ENCODE data around the gene MAML2. TPM values are rescaled to one million over a fixed set of nuclear protein-coding genes. Genes with fewer than 3 reads are reported as not detected.

MAML2 gene
- total RNA-seq, 1 experiment from 2014 or later: 2.1 TPM

DNA sequence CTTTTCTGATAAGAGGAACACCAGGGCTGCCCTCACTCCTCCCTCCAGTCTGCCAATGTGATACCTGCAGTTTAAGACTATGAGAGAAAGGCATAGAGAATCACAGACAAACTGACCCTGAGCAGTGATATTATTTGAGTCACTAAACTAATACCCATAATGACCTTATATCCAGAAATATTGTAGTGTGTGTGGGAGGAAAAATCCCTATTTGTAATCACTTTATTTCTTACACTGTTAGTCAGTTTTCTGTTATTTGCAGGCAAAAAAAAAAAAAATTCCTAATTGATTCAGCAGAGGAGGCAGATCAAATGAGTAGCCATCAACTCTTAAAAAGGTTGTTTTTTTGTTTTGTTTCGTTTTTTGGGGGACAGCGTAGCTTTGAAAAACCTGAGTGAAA, 82.5 kb downstream of the MAML2 start:
- in situ Hi-C loops (cut with HindIII; ENCODE audit: low pct_unique_long_range_greater_than_20kb, low sequenced_read_pairs): no loop called here
- no peak for DNase-seq (ENCODE audit: low read depth)

- in situ Hi-C loops (cut with HindIII; ENCODE audit: low pct_unique_long_range_greater_than_20kb, low sequenced_read_pairs): no loop called here
- no peak for DNase-seq (ENCODE audit: low read depth)
Measured at GRCh38 chr11:96260067-96260511, 82.9 kb downstream of the MAML2 start.

- in situ Hi-C loops (cut with HindIII; ENCODE audit: low pct_unique_long_range_greater_than_20kb, low sequenced_read_pairs): no loop called here
Measured at GRCh38 chr11:96259134-96259830, 83.7 kb downstream of the MAML2 start.

GRCh38 chr11:96257972-96258934, 84.7 kb downstream of the MAML2 start:
- in situ Hi-C loops (cut with HindIII; ENCODE audit: low pct_unique_long_range_greater_than_20kb, low sequenced_read_pairs): no loop called here
- DNase-seq (ENCODE audit: low read depth): no peak

More at GRCh38 chr11:96259134-96259830, 83.7 kb downstream of the MAML2 start:
- peak; percentile 68 for DNase-seq (ENCODE audit: low read depth)

DNA sequence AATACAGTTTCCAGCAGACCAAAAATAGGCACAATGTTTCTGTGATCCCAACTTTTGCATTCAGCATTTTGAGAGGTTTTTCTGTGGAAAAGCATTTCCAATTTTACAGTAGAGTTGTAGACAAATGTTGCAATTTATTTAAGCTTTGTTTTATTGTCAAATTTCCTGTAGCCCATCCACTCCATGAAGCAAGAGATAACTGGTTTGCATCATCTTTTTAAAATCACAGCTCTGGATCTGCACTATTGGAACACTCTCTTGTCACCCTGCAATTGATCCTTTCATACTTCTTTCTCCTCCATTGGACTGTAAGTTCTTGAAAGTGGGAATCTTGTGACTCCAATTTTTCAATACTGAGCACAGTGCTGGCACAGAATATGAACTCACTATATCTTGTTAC, 86.0 kb downstream of the MAML2 start:
- in situ Hi-C loops (cut with HindIII; ENCODE audit: low pct_unique_long_range_greater_than_20kb, low sequenced_read_pairs): no loop called here

GRCh38 chr11:96256215-96257011, 86.6 kb downstream of the MAML2 start:
- no peak for DNase-seq (ENCODE audit: low read depth)
- in situ Hi-C loops (cut with HindIII; ENCODE audit: low pct_unique_long_range_greater_than_20kb, low sequenced_read_pairs): no loop called here

More for the DNA sequence above, 86.0 kb downstream of the MAML2 start:
- no peak for DNase-seq (ENCODE audit: low read depth)

DNA sequence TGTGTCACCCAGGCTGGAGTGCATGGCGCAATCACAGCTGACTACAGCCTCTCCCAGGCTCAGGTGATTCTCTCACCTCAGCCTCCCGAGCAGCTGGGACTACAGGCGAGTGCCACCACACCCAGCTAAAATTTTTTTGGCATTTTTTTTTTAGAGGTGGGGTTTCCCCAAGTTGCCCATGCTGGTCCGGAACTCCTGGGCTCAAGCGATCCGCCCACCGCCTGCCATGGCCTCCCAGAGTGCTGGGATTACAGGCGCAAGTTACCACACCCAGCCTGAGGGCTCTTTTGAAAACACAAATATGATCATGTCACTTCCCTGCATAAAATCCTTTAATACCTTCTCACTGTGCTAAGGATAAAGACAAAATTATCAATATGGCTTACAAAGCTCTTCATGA, 88.1 kb downstream of the MAML2 start:
- DNase-seq (ENCODE audit: low read depth): no peak
- in situ Hi-C loops (cut with HindIII; ENCODE audit: low pct_unique_long_range_greater_than_20kb, low sequenced_read_pairs): no loop called here

- DNase-seq (ENCODE audit: low read depth): no peak
Measured at GRCh38 chr11:96254087-96254486, 88.9 kb downstream of the MAML2 start.

DNA sequence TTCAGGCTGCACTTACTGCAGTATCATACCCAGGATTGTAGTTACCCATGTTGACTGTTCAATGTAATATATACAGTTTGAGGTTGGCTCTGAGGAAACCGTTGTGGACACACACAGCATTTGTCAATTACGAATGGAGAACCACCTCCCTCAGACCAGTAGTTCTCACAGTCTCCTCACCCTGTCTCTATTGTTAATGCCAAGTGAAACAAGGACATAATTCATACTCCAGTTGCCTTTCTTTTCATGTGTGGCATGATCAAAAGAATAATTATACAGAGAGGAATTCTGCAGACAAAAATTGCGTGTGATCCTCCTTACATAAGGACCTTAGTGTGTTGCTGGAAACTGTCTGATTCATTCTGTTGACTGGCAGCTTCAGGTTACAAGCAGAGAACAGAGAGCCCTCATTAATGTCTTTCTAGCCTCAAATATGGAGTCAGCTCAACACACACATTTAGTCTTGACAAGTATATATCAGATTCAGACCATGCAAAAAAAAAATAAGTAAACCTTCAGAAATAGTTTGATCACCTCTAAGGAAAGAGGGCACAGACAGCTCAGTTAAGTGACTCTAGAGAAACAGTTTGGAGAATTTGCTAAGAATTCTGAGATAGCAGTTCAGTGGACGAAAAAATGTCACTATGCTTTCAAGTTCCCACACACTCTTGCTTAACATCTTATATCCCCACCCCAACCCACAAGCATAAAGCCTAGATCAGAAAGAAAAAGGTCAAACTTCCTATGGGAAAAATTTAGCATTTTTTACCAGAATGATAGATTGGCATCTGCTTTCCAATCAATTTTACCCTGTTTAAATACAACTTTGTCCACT, 96.1 kb downstream of the MAML2 start:
- in situ Hi-C loops (cut with HindIII; ENCODE audit: low pct_unique_long_range_greater_than_20kb, low sequenced_read_pairs): no loop called here
- peak; percentile 28 for DNase-seq (ENCODE audit: low read depth)

More at GRCh38 chr11:96254087-96254486, 88.9 kb downstream of the MAML2 start:
- in situ Hi-C loops (cut with HindIII; ENCODE audit: low pct_unique_long_range_greater_than_20kb, low sequenced_read_pairs): no loop called here

GRCh38 chr11:96242971-96243647, 99.9 kb downstream of the MAML2 start:
- peak; percentile 94 for DNase-seq (ENCODE audit: low read depth)
- in situ Hi-C loops (cut with HindIII; ENCODE audit: low pct_unique_long_range_greater_than_20kb, low sequenced_read_pairs): no loop called here

GRCh38 chr11:96242191-96242847, 100.7 kb downstream of the MAML2 start:
- DNase-seq (ENCODE audit: low read depth): no peak
- in situ Hi-C loops (cut with HindIII; ENCODE audit: low pct_unique_long_range_greater_than_20kb, low sequenced_read_pairs): no loop called here

DNA sequence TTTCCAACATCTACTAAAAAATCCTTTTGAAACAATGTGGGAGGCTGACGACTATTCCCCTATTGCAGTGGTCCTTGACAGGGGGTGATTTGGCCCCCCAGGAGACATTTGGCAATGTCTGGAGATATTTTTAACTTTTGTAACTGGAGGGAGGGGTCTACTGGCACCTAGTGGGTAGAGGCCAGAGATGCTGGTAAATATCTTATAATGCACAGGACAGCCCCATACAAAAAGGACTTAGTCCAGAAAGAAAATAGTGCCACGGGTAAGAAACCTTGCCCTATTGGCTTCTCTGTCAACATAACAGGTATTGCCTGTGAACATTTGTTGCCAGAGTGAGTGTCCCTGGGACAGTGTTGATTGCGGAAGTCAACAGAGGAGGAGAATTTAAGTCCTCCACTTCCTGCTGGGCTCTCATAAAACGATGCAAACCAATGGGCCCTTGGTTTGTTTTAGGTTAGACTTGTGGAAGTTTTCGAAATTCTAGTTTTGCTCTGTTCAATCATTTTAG, 101.6 kb downstream of the MAML2 start:
- DNase-seq (ENCODE audit: low read depth): no peak
- in situ Hi-C loops (cut with HindIII; ENCODE audit: low pct_unique_long_range_greater_than_20kb, low sequenced_read_pairs): no loop called here

DNA sequence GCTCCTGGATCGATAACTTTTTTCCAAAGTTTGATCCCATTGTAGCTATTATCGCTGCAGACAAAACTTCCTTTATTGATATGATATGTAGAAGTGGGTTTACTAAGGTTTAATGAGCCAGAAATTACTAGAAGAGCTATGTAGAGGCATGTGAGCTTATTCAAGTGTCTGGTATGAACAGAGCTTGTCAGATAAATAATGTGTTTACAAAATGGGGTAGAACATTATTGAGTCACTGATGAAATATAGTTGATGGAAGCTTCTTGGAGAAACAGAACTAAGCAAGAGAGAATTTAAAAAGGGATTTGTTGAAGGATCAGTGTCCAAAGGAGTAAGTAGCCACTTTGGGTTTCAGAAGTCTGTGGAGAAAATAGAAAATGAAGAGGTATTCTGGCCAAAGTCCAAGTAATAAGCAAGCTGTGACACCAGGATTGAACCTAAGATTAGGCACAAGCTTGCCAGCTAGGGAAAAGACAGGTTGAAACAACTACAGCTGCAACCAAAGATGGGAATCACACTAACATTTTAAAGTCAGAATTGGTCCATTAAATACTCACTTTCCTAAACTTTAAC, 104.3 kb downstream of the MAML2 start:
- in situ Hi-C loops (cut with HindIII; ENCODE audit: low pct_unique_long_range_greater_than_20kb, low sequenced_read_pairs): no loop called here
- DNase-seq (ENCODE audit: low read depth): no peak

- no peak for DNase-seq (ENCODE audit: low read depth)
- in situ Hi-C loops (cut with HindIII; ENCODE audit: low pct_unique_long_range_greater_than_20kb, low sequenced_read_pairs): no loop called here
Measured at GRCh38 chr11:96237766-96238266, 105.2 kb downstream of the MAML2 start.

DNA sequence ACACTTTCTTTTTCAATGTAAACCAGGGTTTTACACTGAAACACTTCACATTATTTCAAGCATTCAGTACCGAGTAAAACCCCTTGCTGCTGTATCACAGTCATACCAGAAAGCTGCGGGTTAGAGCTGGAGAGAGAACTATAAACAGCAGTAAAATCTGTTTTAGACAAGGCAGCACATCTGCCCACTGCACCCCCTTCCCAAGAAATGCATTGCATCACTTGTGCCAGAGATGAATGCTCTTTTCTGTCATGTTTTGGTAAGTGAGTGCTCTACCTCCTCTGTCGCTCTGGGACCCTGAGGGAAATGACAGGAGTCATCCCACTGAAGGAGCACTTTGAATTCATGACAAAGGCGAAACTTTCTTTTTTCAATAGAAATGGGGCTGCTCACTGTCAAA, 107.2 kb downstream of the MAML2 start:
- DNase-seq (ENCODE audit: low read depth): no peak
- in situ Hi-C loops (cut with HindIII; ENCODE audit: low pct_unique_long_range_greater_than_20kb, low sequenced_read_pairs): no loop called here

GRCh38 chr11:96234866-96235441, 108.0 kb downstream of the MAML2 start:
- in situ Hi-C loops (cut with HindIII; ENCODE audit: low pct_unique_long_range_greater_than_20kb, low sequenced_read_pairs): no loop called here
- no peak for DNase-seq (ENCODE audit: low read depth)
